GM10847 (cell line): ENCODE results near the gene MCF2L.

Experiments used
- POLR2A ChIP-seq: IDR thresholded peaks from 2 replicates; pipeline ENCODE4 v1.6.1; 2011; ENCODE audit not compliant: insufficient read length; ENCODE audit errors: extremely low read depth

MCF2L gene

GRCh38 chr13:113084943-113085540, 116.0 kb downstream of the MCF2L start:
- TF ChIP-seq POLR2A: no peak

- no peak for TF ChIP-seq POLR2A
Measured at GRCh38 chr13:113086031-113086750, 117.2 kb downstream of the MCF2L start.

- TF ChIP-seq POLR2A: no peak
Measured at GRCh38 chr13:113086991-113087922, 118.2 kb downstream of the MCF2L start.

- no peak for TF ChIP-seq POLR2A
Measured at GRCh38 chr13:113087923-113088690, 119.1 kb downstream of the MCF2L start.

- TF ChIP-seq POLR2A: no peak
Measured at GRCh38 chr13:113088691-113089020, 119.6 kb downstream of the MCF2L start.

GRCh38 chr13:113089693-113090414, 120.8 kb downstream of the MCF2L start:
- TF ChIP-seq POLR2A: no peak

- no peak for TF ChIP-seq POLR2A
Measured at GRCh38 chr13:113090415-113090770, 121.4 kb downstream of the MCF2L start.

GRCh38 chr13:113090806-113091205, 121.8 kb downstream of the MCF2L start:
- TF ChIP-seq POLR2A: no peak

- no peak for TF ChIP-seq POLR2A
Measured at GRCh38 chr13:113091211-113091771, 122.3 kb downstream of the MCF2L start.

- TF ChIP-seq POLR2A: no peak
Measured at GRCh38 chr13:113091891-113092775, 123.1 kb downstream of the MCF2L start.

GRCh38 chr13:113092776-113093579, 124.0 kb downstream of the MCF2L start:
- no peak for TF ChIP-seq POLR2A

- no peak for TF ChIP-seq POLR2A
Measured at GRCh38 chr13:113093580-113094409, 124.8 kb downstream of the MCF2L start.
